Lower leg skin (tissue), 4 donors: ENCODE data around the gene LY6G6F. TPM values are rescaled to one million over a fixed set of nuclear protein-coding genes. Genes with fewer than 3 reads are reported as not detected.

ENCODE experiments used
- DNase-seq, 2 donors: peaks; one replicate each; pipeline ENCODE4 v3.0.0-alpha.2; 2019; ENCODE audit warnings: low spot score in 2 of 2
- H3K4me3 ChIP-seq: fragments of 200-600 bp; sonication (generic); 2 replicates; pipeline ENCODE4 v1.5.1; 2017; ENCODE audit warnings: mild to moderate bottlenecking, low read depth; ENCODE audit not compliant: poor library complexity, severe bottlenecking
- CTCF ChIP-seq, 3 donors: fragments of 450-650 bp; IDR thresholded peaks; one replicate each; pipeline ENCODE4 v1.5.1; 2016; ENCODE audit warnings: antibody characterized with exemption in 3 of 3, mild to moderate bottlenecking in 3 of 3, moderate library complexity in 2 of 3
- POLR2A ChIP-seq, 2 donors: fragments of 450-650 bp; IDR thresholded peaks; one replicate each; pipeline ENCODE4 v1.6.1; 2016 to 2017; ENCODE audit warnings: antibody characterized with exemption in 2 of 2, mild to moderate bottlenecking in 1 of 2, moderate library complexity in 1 of 2
- WGBS, 2 donors: methylation state at CpG; one replicate each; pipeline ENCODE4 v1.1.5; 2018; 5-methylcytosine and 5-hydroxymethylcytosine counted together
- intact Hi-C: fragments of 100-400 bp; cut with DNase I; formaldehyde crosslinking; loops from one replicate; pipeline ENCODE4 v1.15.0; 2023; ENCODE audit warnings: low total_unique reads
- microRNA-seq, 2 donors: library from miRNA; unstranded; fragments of <30 nt; microRNA quantifications; one replicate each; pipeline ENCODE4, GENCODE V29; 2016; ENCODE audit warnings: borderline replicate concordance in 2 of 2, borderline number of aligned reads in 1 of 2
- total RNA-seq, 4 donors: library from RNA; depleted of rRNA; stranded (reverse); fragments of >200 nt; gene quantifications; one replicate each; pipeline ENCODE4 v1.1.0, GENCODE V29; 2016

Gene LY6G6F
- total RNA-seq, 4 donors from 2014 or later: not detected

- TF ChIP-seq CTCF (IDR thresholded peaks at IDR 0.05) (no peak), POLR2A (IDR thresholded peaks at IDR 0.05) (no peak)
- H3K4me3 ChIP-seq: no peak overlapping the region
- WGBS, 2 donors: 84 to 90% methylated on average over 7 of the region's 7 CpGs
- DNase-seq: no peak
- intact Hi-C loops: no loop called here
These were observed 43.9 kb downstream of the LY6G6F start for GRCh38 chr6:31750411-31751022.

GRCh38 chr6:31752739-31753319 lies 46.2 kb downstream of the LY6G6F start:
- WGBS, 2 donors: 73 to 78% methylated on average over 8 of the region's 8 CpGs
- DNase-seq: no peak
- intact Hi-C loops: no loop called here

GRCh38 chr6:31758281-31758680 lies 51.6 kb downstream of the LY6G6F start:
- intact Hi-C loops: no loop called here
- WGBS, 2 donors: 92 to 96% methylated on average over 2 of the region's 2 CpGs
- no peak for DNase-seq
- no peak overlapping the region for H3K4me3 ChIP-seq
- TF ChIP-seq POLR2A (IDR thresholded peaks at IDR 0.05): no peak
- no peak for TF ChIP-seq CTCF (IDR thresholded peaks at IDR 0.05)

More at GRCh38 chr6:31752739-31753319, 46.2 kb downstream of the LY6G6F start:
- no peak for TF ChIP-seq POLR2A (IDR thresholded peaks at IDR 0.05)
- TF ChIP-seq CTCF (IDR thresholded peaks at IDR 0.05): no peak
- no peak overlapping the region for H3K4me3 ChIP-seq

Small RNA genes within 50 kb of the gene (microRNA-seq; reads per million reads assigned to microRNA genes)
- gene MIR4646: 0 reads per million in 2 donors

Other genes starting within 250 kb of the LY6G6F start
- gene MICB, start 208.7 kb upstream of the LY6G6F start, total RNA-seq: 1 to 10 TPM in 2 of 4 donors, under 1 TPM in 2; 0.61 to 2.6 (median 1.2) TPM
- gene MCCD1, start 177.9 kb upstream of the LY6G6F start, total RNA-seq: not detected
- gene DDX39B, start 164.9 kb upstream of the LY6G6F start, total RNA-seq: 100 to 1,000 TPM; 176 to 355 (median 238) TPM
- gene ATP6V1G2, start 160.3 kb upstream of the LY6G6F start, total RNA-seq: 1 to 10 TPM in 1 of 4 donors, under 1 TPM in 1, not detected in 2; 0.46 to 1.3 TPM
- gene NFKBIL1, start 159.3 kb upstream of the LY6G6F start, total RNA-seq: 10 to 100 TPM; 25.2 to 44.4 (median 28.5) TPM
- gene LTA, start 134.6 kb upstream of the LY6G6F start, total RNA-seq: not detected
- 1 to 10 TPM in 1 of 4 donors, under 1 TPM in 3; 0.38 to 1.4 (median 0.59) TPM for gene TNF, start 131.3 kb upstream of the LY6G6F start, total RNA-seq
- 1 to 10 TPM in 1 of 4 donors, not detected in 3; 1.1 TPM for gene LTB, start 124.4 kb upstream of the LY6G6F start, total RNA-seq
- gene LST1, start 120.6 kb upstream of the LY6G6F start, total RNA-seq: 1 to 10 TPM; 1.6 to 7.0 (median 4.4) TPM
- gene NCR3, start 113.9 kb upstream of the LY6G6F start, total RNA-seq: not detected
- gene AIF1, start 91.6 kb upstream of the LY6G6F start, total RNA-seq: 10 to 100 TPM in 1 of 4 donors, 1 to 10 TPM in 3; 4.8 to 13.7 (median 7.2) TPM
- gene PRRC2A, start 86.2 kb upstream of the LY6G6F start, total RNA-seq: 100 to 1,000 TPM in 1 of 4 donors, 10 to 100 TPM in 3; 57.4 to 131 (median 73.7) TPM
- gene BAG6, start 54.2 kb upstream of the LY6G6F start, total RNA-seq: 100 to 1,000 TPM; 255 to 338 (median 287) TPM
- gene APOM, start 51.0 kb upstream of the LY6G6F start, total RNA-seq: 1 to 10 TPM; 1.7 to 7.2 (median 2.5) TPM
- gene C6orf47, start 46.1 kb upstream of the LY6G6F start, total RNA-seq: 10 to 100 TPM; 35.8 to 39.9 (median 37.2) TPM
- 10 to 100 TPM; 22.3 to 32.5 (median 24.3) TPM for gene GPANK1, start 41.9 kb upstream of the LY6G6F start, total RNA-seq
- 100 to 1,000 TPM; 328 to 447 (median 416) TPM for gene CSNK2B, start 40.8 kb upstream of the LY6G6F start, total RNA-seq
- 10 to 100 TPM in 1 of 4 donors, 1 to 10 TPM in 3; 4.2 to 21.3 (median 7.1) TPM for gene LY6G5B, start 36.9 kb upstream of the LY6G6F start, total RNA-seq
- gene LY6G5C, start 25.8 kb upstream of the LY6G6F start, total RNA-seq: 1 to 10 TPM in 1 of 4 donors, not detected in 3; 1.6 TPM
- 10 to 100 TPM; 49.9 to 61.8 (median 52.0) TPM for gene ABHD16A, start 3.5 kb upstream of the LY6G6F start, total RNA-seq
- gene LY6G6D, start 8.5 kb downstream of the LY6G6F start, total RNA-seq: 1 to 10 TPM in 1 of 4 donors, not detected in 3; 9.5 TPM
- gene LY6G6C, start 14.9 kb downstream of the LY6G6F start, total RNA-seq: 100 to 1,000 TPM; 189 to 513 (median 237) TPM
- gene MPIG6B, start 16.5 kb downstream of the LY6G6F start, total RNA-seq: 10 to 100 TPM in 1 of 4 donors, 1 to 10 TPM in 3; 6.0 to 10.5 (median 7.9) TPM
- gene DDAH2, start 22.4 kb downstream of the LY6G6F start, total RNA-seq: 100 to 1,000 TPM in 3 of 4 donors, 10 to 100 TPM in 1; 65.7 to 124 (median 106) TPM
- gene CLIC1, start 29.7 kb downstream of the LY6G6F start, total RNA-seq: 100 to 1,000 TPM; 293 to 430 (median 393) TPM
- 10 to 100 TPM in 3 of 4 donors, 1 to 10 TPM in 1; 7.8 to 13.8 (median 11.4) TPM for gene MSH5, start 33.1 kb downstream of the LY6G6F start, total RNA-seq
- 10 to 100 TPM; 25.3 to 80.6 (median 55.3) TPM for gene SAPCD1, start 55.8 kb downstream of the LY6G6F start, total RNA-seq
- gene VWA7, start 70.5 kb downstream of the LY6G6F start, total RNA-seq: 1 to 10 TPM in 3 of 4 donors, under 1 TPM in 1; 0.49 to 4.8 (median 1.4) TPM
- 10 to 100 TPM; 39.2 to 53.9 (median 46.9) TPM for gene VARS1, start 88.9 kb downstream of the LY6G6F start, total RNA-seq
- gene LSM2, start 100.1 kb downstream of the LY6G6F start, total RNA-seq: 10 to 100 TPM; 24.7 to 34.5 (median 28.7) TPM
- 1 to 10 TPM; 1.3 to 2.3 (median 1.8) TPM for gene HSPA1L, start 108.4 kb downstream of the LY6G6F start, total RNA-seq
- gene HSPA1A, start 108.7 kb downstream of the LY6G6F start, total RNA-seq: 100 to 1,000 TPM; 237 to 342 (median 321) TPM
- gene HSPA1B, start 120.9 kb downstream of the LY6G6F start, total RNA-seq: 100 to 1,000 TPM; 378 to 549 (median 420) TPM
- 10 to 100 TPM; 29.1 to 47.6 (median 39.6) TPM for gene NEU1, start 156.0 kb downstream of the LY6G6F start, total RNA-seq
- 1 to 10 TPM; 1.6 to 5.2 (median 3.2) TPM for gene SLC44A4, start 172.1 kb downstream of the LY6G6F start, total RNA-seq
- gene EHMT2, start 190.8 kb downstream of the LY6G6F start, total RNA-seq: 10 to 100 TPM; 25.5 to 39.3 (median 33.6) TPM
- 1 to 10 TPM in 1 of 4 donors, under 1 TPM in 3; 0.25 to 1.6 (median 0.77) TPM for gene ZBTB12, start 195.2 kb downstream of the LY6G6F start, total RNA-seq
- 1 to 10 TPM; 4.9 to 7.7 (median 6.7) TPM for gene C2, start 220.9 kb downstream of the LY6G6F start, total RNA-seq
- 10 to 100 TPM in 1 of 4 donors, 1 to 10 TPM in 3; 1.4 to 13.1 (median 4.5) TPM for gene CFB, start 239.2 kb downstream of the LY6G6F start, total RNA-seq